HG03045 (cell line): ENCODE data around the gene SIRPA.

Source experiments
- ATAC-seq: cut with Tn5 transposase; IDR thresholded peaks from one replicate; pipeline ENCODE4 v1.9.1; 2021; ENCODE audit warnings: mild to moderate bottlenecking, moderate library complexity; ENCODE audit not compliant: unreplicated experiment

SIRPA gene

GRCh38 chr20:1928782-1929181 is 33.6 kb downstream of the SIRPA start:
- no peak for ATAC-seq

DNA sequence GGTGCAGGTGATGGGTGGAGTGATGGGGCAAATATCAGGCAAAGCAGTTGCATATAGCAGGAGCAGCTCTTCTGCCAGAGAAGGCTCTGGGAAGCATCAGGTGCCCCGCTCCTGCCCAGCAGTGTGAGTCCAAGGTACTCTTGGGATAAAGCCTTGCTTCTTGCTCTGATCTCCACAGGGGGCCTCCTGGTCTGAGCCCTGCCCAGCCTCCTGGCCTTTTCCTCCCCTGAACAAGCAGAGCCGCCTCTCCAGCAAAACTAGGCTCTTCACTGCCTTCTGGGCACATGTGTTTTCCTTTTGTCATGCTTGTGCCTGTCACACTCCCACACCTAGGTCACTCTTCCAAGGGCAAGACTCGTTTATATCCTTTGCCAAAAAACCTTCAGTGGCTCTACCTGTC is 34.3 kb downstream of the SIRPA start:
- no peak for ATAC-seq

- ATAC-seq: no peak
Observed at GRCh38 chr20:1930165-1930564, 35.0 kb downstream of the SIRPA start.

- no peak for ATAC-seq
Observed at GRCh38 chr20:1931830-1932229, 36.6 kb downstream of the SIRPA start.

- ATAC-seq: no peak
Observed at GRCh38 chr20:1932971-1933370, 37.8 kb downstream of the SIRPA start.

DNA sequence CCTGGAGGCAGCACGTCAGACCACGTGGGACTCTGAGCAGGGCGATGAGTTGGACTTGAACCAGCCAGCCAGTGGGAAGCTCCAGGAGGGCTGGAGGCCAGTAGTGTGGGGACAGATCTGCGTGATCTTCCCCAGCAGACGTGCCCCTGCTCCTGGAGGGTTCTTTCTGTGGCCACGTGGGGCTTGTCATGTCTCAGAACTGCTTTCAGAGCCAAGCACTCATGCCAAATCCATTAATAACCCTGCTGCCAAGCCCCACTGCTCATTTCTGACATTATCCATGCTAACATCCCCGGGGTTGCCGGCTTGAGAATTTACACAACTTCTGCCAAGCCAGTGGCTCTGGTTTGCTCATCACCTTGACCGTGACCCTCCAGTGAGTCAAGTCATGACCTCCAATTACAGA is 38.3 kb downstream of the SIRPA start:
- ATAC-seq: no peak

- ATAC-seq: no peak
Observed at GRCh38 chr20:1934156-1934555, 38.9 kb downstream of the SIRPA start.

DNA sequence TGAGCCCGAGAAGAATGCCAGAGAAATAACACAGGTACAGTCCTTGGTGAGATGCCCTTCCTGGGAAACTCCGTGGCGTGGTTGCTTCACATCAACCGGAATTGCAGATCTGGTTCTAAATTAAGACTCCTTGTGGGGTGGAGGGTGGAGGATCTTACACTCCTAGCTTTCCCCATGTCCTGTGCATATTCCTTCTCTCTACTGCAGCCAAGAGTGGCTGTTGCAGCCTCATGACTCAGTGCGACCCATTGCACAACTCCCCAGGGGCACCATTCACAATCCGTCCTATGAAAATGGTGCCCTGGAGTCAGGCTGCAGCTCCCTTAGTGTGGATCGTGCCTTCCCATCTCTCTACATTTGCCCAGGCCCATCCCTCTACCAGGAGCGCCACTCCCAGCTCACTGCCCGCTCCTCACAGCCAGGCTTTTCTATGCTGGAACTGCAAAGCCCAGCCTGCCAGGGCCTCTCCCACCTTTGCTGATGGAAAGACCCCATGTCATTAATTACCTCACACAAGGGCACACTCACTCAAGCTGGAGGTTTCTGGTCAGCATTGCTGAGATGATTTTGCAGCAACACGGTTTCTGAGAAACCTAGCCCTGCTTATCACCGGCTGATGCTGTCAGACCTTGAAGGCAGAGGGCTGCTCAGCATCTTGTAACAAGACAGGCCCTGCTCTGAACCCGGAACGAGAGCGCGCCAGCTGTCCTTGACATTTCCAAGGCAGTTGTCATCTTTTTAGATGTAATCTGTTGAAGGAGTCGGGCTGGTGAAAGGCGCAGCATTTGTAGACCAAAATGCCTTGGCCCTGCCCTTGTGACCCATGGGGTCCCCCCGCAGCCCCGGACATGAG is 39.7 kb downstream of the SIRPA start:
- ATAC-seq: no peak

- no peak for ATAC-seq
Observed at GRCh38 chr20:1935696-1936366, 40.6 kb downstream of the SIRPA start.

GRCh38 chr20:1937316-1937976 is 42.2 kb downstream of the SIRPA start:
- ATAC-seq: no peak

- no peak for ATAC-seq
Observed at GRCh38 chr20:1938464-1939269, 43.5 kb downstream of the SIRPA start.

- no peak for ATAC-seq
Observed at GRCh38 chr20:1939270-1939595, 44.0 kb downstream of the SIRPA start.

- no peak for ATAC-seq
Observed at GRCh38 chr20:1940581-1940980, 45.4 kb downstream of the SIRPA start.

GRCh38 chr20:1941226-1941625 is 46.0 kb downstream of the SIRPA start:
- ATAC-seq: no peak

GRCh38 chr20:1942061-1942460 is 46.9 kb downstream of the SIRPA start:
- ATAC-seq: no peak

GRCh38 chr20:1942486-1943274 is 47.5 kb downstream of the SIRPA start:
- ATAC-seq: no peak

- ATAC-seq: no peak
Observed at GRCh38 chr20:1943275-1944002, 48.2 kb downstream of the SIRPA start.

GRCh38 chr20:1944345-1945091 is 49.3 kb downstream of the SIRPA start:
- ATAC-seq: no peak

DNA sequence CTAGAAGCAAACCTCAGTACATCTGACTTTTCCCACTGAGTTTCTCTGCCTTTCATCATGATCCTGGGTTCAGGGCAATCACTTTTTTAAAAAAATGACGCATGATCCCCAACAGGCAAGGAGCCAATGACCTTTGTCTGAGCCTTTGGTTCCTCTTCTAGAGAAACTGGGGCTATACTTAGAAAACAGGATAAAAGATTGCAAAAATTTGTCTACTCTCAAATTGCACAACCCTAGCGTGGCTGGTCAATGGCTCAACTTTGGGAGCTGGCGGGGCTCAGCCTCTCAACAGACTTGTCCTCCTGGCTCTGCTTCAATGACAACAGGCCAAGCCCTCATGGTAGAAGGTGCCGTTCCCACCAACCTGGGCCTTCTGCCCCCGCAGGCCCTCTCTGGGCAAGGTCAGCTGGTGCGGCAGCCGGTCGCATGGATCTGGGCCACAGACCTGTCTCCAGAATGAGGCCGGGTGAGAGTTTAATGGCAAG is 50.0 kb downstream of the SIRPA start:
- ATAC-seq: no peak
